ENCODE data around the gene ANKRD23.

The ANKRD23 gene

DNA sequence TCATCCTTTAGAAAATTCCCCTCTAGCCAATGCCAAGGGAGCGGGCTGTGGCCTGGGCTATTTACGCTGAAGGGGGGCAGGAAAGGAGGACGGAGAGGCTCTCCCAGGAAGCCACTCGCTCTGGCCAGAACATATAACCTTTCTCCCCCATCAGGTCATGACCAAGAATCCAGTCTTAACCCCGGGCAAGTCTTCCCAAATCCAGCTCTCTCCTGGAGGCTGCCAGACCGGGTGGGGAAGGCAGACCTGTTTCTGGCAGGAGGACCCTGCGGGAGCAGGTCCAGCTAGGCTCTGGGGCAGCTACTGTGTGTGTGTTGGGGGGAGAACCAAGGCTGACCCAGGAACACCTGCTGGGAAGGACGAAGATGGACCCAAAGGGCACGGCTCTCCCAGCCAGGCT, 39.5 kb upstream of the ANKRD23 start:
- peaks cover 6% of the 10 kb centered on the region for H3K27me3 ChIP-seq (ENCODE audit: insufficient read depth, low read length)
- no peak overlapping the region for H3K9ac ChIP-seq (ENCODE audit: low read length)
- H3K36me3 ChIP-seq (ENCODE audit: insufficient read depth, low read length), result no peaks in the 10 kb centered on the region
- no peaks in the 10 kb centered on the region for H3K9me3 ChIP-seq (ENCODE audit: low read length)
- H3K9me2 ChIP-seq (ENCODE audit: low read depth, low read length), result no peaks in the 10 kb centered on the region
- H3K4me2 ChIP-seq (ENCODE audit: low read length), result no peak overlapping the region
- no peaks in the 10 kb centered on the region for H3K79me2 ChIP-seq (ENCODE audit: insufficient read depth, low read length)
- H3K4me1 ChIP-seq (ENCODE audit: insufficient read depth, low read length, severe bottlenecking), result no peaks in the 10 kb centered on the region
- H2AFZ ChIP-seq (ENCODE audit: low read length), result no peak overlapping the region
- no peaks in the 10 kb centered on the region for H4K20me1 ChIP-seq (ENCODE audit: insufficient read depth, low read length)
- TF ChIP-seq EZH2 (IDR thresholded peaks at IDR 0.05; ENCODE audit: borderline replicate concordance, low read length), result no peak
- TF ChIP-seq, protein P1, sequence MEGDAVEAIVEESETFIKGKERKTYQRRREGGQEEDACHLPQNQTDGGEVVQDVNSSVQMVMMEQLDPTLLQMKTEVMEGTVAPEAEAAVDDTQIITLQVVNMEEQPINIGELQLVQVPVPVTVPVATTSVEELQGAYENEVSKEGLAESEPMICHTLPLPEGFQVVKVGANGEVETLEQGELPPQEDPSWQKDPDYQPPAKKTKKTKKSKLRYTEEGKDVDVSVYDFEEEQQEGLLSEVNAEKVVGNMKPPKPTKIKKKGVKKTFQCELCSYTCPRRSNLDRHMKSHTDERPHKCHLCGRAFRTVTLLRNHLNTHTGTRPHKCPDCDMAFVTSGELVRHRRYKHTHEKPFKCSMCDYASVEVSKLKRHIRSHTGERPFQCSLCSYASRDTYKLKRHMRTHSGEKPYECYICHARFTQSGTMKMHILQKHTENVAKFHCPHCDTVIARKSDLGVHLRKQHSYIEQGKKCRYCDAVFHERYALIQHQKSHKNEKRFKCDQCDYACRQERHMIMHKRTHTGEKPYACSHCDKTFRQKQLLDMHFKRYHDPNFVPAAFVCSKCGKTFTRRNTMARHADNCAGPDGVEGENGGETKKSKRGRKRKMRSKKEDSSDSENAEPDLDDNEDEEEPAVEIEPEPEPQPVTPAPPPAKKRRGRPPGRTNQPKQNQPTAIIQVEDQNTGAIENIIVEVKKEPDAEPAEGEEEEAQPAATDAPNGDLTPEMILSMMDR (IDR thresholded peaks at IDR 0.05; ENCODE audit: low read length), result no peak
- H3F3A ChIP-seq (ENCODE audit: insufficient read depth, low read length), result no peaks in the 10 kb centered on the region
- H3K4me3 ChIP-seq (ENCODE audit: low read depth, low read length, poor library complexity, severe bottlenecking), result no peak overlapping the region
- no peak overlapping the region for H3K27ac ChIP-seq (ENCODE audit: low read depth, low read length, poor library complexity, severe bottlenecking)

DNA sequence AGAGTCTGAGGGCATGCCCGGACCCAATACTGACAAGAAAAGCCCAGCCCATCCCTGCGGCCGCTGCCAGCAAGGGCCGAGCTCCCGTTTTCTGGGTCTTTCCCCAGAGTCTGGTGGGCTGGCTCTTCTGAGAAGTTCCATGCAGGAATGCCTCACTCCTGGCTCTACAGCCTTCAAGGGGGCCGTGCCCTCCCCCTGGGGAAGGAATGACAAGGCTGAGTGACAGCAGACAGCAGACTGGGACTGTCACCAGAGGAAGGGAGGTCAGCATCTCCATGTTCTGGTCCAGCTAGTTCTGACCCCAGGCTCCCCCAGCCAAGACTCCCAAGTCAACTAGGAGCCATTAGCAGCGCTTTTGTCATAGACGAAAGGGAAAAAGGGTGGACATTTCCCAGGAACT, 39.1 kb upstream of the ANKRD23 start:
- Histone ChIP-seq H3K4me2 (ENCODE audit: low read length) (no peak overlapping the region), H3K79me2 (ENCODE audit: insufficient read depth, low read length) (no peaks in the 10 kb centered on the region), H3K9ac (ENCODE audit: low read length) (no peak overlapping the region), H2AFZ (ENCODE audit: low read length) (no peak overlapping the region), H3K9me2 (ENCODE audit: low read depth, low read length) (no peaks in the 10 kb centered on the region), H3F3A (ENCODE audit: insufficient read depth, low read length) (no peaks in the 10 kb centered on the region), H3K27ac (ENCODE audit: low read depth, low read length, poor library complexity, severe bottlenecking) (no peak overlapping the region), H3K4me1 (ENCODE audit: insufficient read depth, low read length, severe bottlenecking) (no peaks in the 10 kb centered on the region), H4K20me1 (ENCODE audit: insufficient read depth, low read length) (no peaks in the 10 kb centered on the region), H3K4me3 (ENCODE audit: low read depth, low read length, poor library complexity, severe bottlenecking) (no peak overlapping the region), H3K9me3 (ENCODE audit: low read length) (no peaks in the 10 kb centered on the region), H3K36me3 (ENCODE audit: insufficient read depth, low read length) (no peaks in the 10 kb centered on the region), H3K27me3 (ENCODE audit: insufficient read depth, low read length) (peaks cover 9% of the 10 kb centered on the region)
- TF ChIP-seq, protein P1 (IDR thresholded peaks at IDR 0.05; ENCODE audit: low read length), result no peak
- no peak for TF ChIP-seq EZH2 (IDR thresholded peaks at IDR 0.05; ENCODE audit: borderline replicate concordance, low read length)

DNA sequence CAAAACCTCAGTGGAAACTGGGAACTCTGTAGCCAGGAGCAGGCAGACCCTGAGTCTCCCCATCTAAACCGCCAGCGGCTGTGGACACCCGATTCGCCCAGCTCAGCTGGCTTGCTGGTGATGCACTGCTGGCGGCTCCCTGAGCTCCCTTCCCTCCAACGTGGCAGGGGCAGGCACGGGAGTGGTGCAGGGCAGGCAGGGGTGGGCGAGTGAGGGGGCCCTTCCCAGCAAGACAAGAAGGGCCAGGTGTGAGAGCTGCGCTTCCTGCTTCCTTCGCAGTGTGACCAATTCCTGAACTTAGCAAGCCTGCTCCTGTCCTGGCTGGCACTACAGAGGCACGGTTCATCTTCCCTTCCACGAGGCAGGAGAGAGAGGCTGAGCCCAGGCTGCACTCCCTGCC, 38.4 kb upstream of the ANKRD23 start:
- Histone ChIP-seq H3K9me2 (ENCODE audit: low read depth, low read length) (no peaks in the 10 kb centered on the region), H4K20me1 (ENCODE audit: insufficient read depth, low read length) (no peaks in the 10 kb centered on the region), H3K27me3 (ENCODE audit: insufficient read depth, low read length) (peaks cover 9% of the 10 kb centered on the region), H2AFZ (ENCODE audit: low read length) (no peak overlapping the region), H3K79me2 (ENCODE audit: insufficient read depth, low read length) (no peaks in the 10 kb centered on the region), H3K9me3 (ENCODE audit: low read length) (no peaks in the 10 kb centered on the region), H3K36me3 (ENCODE audit: insufficient read depth, low read length) (no peaks in the 10 kb centered on the region), H3K4me2 (ENCODE audit: low read length) (no peak overlapping the region), H3K4me1 (ENCODE audit: insufficient read depth, low read length, severe bottlenecking) (no peaks in the 10 kb centered on the region), H3F3A (ENCODE audit: insufficient read depth, low read length) (no peaks in the 10 kb centered on the region), H3K4me3 (ENCODE audit: low read depth, low read length, poor library complexity, severe bottlenecking) (no peak overlapping the region), H3K9ac (ENCODE audit: low read length) (no peak overlapping the region), H3K27ac (ENCODE audit: low read depth, low read length, poor library complexity, severe bottlenecking) (no peak overlapping the region)
- TF ChIP-seq, protein P1 (IDR thresholded peaks at IDR 0.05; ENCODE audit: low read length), result no peak
- TF ChIP-seq EZH2 (IDR thresholded peaks at IDR 0.05; ENCODE audit: borderline replicate concordance, low read length), result no peak

Measured in OCI-LY1 (cell line).